HG02610 (cell line): ENCODE results near the gene MAD2L1BP.
A peak's percentile ranks its signal among the peaks of the same experiment; 100 is the strongest.
"Not testable (repeated sequence)": the region's sequence is repeated elsewhere in the genome, so short reads cannot be mapped to it uniquely, and the experiment has no call there.

Experiments used
- ATAC-seq: cut with Tn5 transposase; IDR thresholded peaks from one replicate; pipeline ENCODE4 v1.9.1; 2021; ENCODE audit warnings: mild to moderate bottlenecking, moderate library complexity; ENCODE audit not compliant: unreplicated experiment

MAD2L1BP gene

DNA sequence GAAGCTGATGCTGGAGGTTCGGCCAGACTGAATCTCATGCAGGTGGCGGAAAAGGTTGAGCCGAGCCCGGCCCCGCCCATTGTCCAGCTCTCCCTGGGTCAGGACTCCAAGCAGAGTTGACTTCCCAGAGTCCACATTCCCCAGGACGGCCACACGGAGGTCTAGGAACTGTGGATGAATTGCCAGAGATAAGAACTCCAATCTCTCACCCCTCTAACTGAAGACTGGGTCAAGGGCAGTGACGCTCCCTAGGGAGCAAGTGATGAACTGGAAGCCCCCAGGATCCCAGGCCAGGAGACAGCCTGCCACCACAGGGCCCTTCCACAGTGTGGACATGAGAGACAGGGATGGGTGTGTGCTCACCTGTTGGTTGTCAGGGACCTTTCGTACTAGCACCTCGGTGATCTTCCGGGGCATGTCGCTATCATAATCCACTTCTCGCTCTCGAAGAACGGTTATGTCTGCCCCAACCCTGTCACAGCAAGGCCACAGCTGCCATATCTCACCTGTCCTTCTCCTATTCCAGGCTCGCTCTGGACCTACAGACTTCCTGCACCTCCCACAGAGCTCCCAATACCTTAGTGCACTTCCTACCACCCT, 10.1 kb upstream of the MAD2L1BP start:
- no peak for ATAC-seq

DNA sequence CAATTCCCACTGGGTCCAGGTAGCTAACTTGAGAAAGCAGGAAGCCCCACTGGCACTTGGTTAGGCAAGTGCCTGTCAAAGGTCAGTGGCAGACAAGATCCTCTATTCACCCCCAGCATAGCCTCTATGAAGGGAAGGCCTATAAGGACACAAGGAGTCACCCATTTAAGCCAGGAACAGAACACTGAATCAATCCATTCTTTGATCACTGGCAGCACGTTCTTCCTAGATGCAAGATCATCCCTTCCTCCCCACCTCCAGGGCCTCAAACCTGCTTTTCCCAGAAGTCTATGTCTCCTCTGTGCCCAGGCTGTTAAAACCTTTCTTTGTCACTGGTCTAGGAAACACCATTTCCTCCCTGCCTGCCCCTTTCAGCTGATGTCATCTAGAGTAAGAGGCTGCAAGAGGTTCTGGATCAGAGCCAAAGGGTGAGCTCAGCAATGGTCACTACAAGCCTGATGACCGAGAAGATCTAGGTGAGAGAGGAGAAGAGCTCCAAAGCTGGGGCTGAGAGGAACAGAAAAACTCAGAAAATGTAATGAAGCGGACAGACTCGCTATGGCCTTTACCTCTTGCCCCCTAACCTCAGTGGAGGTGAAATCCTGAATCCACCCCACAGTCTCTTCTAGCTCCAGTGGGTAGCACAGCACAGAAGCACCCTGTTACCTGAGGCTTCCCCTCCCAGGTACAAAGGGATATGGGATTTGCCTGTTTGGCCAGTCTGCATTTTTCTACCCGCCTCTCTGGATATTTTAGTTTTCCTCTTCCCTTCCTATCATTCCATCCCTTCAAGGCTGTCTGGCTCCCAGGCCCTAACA, 8.4 kb upstream of the MAD2L1BP start:
- no peak for ATAC-seq

DNA sequence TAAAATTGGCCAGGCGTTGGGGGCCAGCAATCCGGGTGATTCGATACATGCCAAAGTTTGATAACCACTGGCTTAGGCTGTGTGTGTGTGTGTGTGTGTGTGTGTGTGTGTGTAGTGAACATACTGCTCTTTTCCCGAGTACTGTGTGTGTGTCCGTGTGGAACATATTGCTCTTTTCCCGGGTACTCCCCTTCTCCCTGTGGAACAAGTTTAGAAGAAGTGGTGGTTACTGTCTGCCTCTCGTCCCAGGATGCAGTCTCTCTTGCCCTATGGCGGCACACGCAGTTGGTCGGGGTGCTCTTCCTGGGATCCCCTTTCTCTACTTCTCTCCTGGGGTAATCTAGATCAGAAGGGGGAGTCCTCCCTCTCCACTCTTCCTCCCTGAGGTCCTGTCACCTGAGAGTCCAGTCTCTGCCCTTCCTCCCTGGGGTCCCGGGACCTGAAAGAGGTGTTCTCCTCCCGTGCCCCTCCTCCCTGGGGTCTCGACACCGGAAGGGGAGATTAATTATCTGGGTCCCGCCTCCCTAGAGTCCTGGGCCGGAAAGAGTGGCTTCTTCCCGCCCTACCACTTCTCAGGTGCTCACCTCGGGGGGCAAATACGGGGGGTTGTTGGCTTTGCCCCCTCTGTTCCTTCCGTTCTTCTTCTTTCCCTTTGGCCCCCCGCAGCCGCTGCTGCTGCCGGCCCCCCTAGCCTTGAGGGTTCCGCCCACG, 7.1 kb upstream of the MAD2L1BP start:
- no peak for ATAC-seq

DNA sequence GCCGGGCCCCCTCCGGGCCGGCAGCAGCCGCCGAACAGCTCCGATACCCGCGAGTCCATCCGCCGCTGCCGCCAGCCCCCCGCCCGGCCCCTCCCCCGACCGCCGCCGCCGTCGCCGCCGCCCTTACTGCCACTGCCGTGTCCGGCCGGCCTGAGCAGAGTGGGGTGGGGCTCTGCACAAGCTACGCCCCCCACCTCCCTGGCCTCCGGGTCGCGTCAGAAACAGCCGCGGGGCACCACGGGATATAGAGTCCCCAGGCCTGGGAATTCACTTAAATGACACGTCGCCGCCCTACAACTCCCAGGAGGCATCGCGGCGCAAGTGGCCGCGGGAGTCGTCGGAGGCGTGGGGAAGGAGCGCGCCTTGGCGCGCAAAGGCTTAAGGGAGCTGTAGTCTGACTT, 6.5 kb upstream of the MAD2L1BP start, which contains the start of gene GTPBP2:
TSS of gene GTPBP2 (minus strand) at position 161 of the 401 bp plus-strand sequence. CDS start at position 59, 102 bp downstream.
- peak; percentile 75 for ATAC-seq

DNA sequence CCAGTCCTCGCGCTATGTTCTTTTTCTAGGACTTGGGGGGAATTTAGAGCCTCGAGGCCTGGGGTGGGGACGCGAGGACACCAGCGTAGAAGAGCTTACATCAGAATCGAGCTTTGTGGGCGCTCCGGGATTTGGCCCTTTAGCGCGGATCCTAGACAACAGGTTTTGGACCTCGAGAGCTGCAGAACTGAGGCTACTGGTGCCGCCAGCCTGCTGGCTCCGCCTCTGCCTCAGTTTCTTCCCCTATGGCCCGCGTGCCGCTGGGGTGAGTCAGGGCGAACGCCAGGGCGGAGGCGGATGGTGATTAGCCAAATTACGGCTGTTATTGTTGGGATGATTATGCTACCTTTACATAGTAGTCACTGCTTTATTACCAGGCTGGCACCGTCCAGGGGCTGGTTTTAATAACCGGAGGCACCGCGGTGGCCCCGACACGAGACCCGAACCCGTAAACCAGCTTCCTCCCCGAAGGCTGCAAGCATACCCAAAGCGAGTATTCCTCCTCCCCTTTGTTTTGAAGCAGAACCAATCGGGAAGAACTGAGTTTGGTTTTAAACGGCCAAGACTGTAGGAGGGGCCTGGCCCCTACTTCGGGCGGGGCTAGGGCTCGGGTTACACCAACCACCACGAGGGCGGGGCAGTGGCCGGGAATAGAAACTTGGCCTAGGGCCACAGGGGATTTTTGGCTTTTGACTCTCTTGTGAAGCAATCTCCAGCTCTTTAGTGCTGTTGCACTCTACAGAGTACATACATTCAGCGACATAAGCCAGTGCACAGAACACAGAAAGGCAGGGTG, 5.9 kb upstream of the MAD2L1BP start:
- ATAC-seq, result peak; percentile 76

DNA sequence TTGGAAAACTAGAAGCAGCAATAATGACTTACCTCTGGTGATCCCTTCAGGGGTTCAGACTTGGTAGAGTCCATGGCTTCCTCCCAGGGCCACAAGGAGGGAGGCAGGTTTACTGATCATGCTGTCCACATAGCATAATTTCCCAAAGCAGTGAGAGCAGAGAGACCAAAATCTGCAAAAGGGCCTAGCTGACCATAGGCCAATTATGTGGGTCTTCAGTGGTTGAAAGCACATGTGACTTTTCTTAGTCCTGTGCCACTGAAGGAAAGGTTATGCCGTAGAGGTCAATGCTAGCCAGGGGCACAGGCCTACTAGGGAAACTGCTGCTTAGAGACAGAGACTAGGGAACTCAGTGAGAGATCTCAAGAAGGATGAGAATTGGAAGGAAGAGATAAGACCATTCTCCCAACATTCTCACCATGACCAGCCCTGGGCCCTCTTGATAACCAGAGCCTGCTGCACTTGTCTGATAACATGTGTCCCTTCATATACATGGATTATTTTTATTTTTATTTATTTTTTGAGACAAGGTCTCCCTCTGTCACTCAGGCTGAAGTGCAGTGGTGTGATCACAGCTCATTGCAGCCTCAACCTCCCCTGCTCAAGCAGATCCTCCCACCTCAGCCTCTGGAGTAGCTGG, 4.5 kb upstream of the MAD2L1BP start:
- no peak for ATAC-seq

DNA sequence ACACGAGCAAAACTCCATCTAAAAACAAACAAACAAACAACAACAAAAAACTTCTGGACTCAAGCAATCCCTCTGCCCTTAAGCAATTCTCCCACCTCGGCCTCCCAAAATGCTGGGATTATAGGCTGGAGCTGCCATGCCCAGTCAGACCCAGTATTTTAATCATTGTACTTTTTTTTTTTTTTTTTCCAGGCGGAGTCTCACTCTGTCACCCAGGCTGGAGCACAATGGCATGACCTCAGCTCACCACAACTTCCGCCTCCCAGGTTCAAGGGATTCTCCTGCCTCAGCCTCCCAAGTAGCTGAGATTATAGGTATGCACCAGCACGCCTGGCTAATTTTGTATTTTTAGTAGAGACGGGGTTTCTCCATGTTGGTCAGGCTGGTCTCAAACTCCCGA, 2.6 kb upstream of the MAD2L1BP start:
- ATAC-seq, result not testable (repeated sequence)

DNA sequence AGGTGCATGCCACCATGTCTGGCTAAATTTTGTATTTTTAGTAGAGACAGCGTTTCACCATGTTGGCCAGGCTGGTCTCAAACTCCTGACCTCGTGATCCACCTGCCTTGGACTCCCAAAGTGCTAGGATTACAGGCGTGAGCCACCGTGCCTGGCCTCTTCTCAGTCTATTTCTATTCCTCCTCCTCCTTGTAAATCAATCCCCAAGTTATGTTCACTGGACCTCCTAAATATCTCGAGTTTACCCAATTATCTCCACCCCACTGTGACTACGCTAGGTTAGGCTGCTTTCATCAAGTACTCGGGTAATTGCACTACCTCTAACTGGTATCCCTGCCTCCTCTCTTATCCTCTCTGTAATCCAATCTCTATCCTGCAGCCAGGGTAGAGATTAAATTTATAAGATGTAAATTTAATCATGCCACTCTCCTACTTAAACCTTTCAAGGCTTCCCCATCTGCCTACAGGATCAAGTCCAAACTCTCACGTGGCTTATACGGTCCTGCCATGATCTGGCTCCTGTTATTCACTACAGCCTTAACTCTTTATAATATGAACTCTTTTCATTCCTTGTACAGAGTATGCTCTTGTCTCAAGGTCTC, 837 bp upstream of the MAD2L1BP start:
- ATAC-seq, result no peak

DNA sequence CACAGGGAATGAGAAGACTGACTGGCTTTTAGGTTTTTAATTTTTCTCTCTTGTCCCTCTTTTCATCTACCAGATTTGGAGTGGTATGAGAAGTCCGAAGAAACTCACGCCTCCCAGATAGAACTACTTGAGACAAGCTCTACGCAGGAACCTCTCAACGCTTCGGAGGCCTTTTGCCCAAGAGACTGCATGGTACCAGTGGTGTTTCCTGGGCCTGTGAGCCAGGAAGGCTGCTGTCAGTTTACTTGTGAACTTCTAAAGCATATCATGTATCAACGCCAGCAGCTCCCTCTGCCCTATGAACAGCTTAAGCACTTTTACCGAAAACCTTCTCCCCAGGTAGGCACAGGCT, 644 bp downstream of the MAD2L1BP start:
- no peak for ATAC-seq

DNA sequence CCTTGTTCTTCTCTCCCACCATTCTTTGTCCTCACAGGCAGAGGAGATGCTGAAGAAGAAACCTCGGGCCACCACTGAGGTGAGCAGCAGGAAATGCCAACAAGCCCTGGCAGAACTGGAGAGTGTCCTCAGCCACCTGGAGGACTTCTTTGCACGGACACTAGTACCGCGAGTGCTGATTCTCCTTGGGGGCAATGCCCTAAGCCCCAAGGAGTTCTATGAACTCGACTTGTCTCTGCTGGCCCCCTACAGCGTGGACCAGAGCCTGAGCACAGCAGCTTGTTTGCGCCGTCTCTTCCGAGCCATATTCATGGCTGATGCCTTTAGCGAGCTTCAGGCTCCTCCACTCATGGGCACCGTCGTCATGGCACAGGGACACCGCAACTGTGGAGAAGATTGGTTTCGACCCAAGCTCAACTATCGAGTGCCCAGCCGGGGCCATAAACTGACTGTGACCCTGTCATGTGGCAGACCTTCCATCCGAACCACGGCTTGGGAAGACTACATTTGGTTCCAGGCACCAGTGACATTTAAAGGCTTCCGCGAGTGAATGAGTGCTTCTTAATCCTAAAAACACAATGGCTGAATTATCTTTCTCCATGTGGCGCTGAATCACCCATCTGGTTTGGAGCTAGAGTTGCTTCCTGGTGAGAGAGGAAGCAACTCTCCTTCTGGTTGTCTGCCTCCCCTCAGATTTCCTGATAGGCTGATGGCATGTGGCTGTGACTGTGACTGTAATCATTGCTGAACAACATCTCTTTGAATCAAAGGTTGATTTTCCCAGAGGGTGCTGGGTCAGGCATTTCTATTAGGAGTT, 4.6 kb downstream of the MAD2L1BP start:
- ATAC-seq, result no peak

DNA sequence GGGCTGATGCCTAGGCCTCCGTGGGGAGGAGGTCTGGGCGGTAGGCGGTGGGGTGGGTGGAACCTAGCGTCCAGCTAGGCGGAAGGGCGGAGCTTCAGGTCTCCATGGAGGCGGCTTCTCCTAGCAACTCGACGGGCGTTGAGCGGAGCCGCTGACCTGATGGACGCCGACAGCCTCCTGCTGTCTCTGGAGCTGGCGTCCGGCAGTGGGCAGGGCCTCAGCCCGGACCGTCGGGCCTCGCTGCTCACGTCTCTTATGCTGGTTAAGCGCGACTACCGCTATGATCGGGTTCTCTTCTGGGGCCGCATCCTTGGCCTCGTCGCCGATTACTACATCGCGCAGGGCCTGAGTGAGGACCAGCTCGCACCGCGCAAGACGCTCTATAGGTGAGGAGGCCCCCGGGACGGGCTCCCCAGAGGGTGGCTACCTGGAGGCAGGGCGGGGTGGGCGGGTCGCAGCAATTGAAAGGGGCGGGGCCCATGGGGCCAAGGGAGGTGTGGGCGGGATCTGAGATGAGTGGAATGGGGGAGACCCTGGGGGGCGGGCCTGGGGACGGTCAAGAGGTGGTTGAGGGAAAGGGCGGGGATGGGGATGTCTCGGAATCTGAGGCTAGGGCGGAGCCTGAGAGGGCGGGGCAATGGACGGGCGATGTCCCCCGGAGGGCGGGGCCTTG, 9.4 kb downstream of the MAD2L1BP start, which contains the start of gene RSPH9:
TSS of gene RSPH9 (plus strand) at position 97 of the 673 bp plus-strand sequence. CDS start at position 160, 63 bp downstream.
- peak; percentile 70 for ATAC-seq

DNA sequence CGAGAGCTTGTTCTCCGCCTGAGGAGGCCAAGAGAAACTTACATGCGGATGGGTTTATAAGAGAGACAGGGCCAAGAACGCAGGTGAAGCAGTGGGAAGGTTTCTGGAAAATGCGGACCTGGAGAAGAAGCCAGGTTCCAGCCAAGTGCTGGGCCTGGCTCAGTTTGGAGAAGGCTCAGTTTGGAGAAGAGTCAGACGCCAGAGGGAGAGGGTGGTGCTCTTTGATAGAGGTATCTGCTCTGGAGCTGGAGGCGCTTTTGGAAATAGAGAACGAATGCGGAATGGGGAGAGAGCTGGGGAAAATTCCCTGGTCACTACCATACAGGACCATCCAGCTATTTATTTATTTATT, 9.9 kb downstream of the MAD2L1BP start:
- peak; percentile 8 for ATAC-seq

DNA sequence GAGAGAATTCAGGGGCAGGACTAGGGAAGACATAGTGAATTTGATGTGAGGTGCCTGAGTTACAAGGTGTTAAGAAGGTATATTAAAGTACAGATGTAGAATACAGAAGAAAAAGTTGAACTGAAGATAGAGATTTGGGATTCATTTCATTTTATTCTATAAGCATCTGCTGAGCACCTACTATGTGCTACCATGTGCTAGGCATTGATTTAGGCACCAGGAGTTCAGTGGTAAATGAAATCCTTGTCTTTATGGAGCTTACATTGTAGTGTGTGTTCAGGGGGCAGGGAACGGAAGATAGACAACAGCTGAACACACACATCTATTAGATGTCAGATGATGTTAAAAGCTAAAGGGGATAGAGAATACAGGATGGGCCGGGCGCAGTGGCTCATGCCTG, 12.0 kb downstream of the MAD2L1BP start:
- no peak for ATAC-seq

DNA sequence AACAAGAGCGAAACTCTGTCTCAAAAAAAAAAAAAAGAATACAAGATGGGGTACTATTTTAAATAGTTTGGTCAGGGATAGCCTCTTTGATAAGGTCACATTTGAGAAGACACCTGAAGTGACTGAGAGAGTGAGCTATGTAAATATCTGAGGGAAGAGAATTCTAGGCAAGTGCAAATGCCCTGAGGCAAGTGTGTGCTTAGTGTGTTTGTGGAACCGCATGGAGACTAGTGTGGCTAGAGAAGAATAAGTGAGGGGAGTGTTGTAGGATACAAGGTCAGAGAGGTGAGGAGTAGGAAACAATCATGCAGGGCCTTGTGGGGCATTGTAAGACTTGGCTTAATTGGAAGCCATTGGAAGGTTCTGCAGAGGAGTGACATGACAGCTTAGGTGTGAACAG, 12.6 kb downstream of the MAD2L1BP start:
- no peak for ATAC-seq

DNA sequence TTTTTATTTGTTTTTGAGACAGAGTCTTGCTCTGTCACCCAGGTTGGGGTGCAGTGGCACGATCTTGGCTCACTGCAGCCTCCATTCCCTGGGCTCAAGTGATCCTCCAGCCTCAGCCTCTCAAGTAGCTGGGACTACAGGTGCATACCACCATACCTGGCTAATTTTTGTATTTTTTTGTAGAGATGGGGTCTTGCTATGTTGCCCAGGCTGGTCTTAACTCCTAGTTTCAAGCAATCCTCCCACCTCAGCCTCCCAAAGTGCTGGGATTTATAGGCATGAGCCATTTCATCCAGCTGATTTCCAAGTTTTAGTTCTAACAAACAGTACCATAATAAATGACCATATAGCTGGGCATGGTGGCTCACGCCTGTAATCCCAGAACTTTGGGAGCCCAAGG, 17.2 kb downstream of the MAD2L1BP start:
- not testable (repeated sequence) for ATAC-seq

DNA sequence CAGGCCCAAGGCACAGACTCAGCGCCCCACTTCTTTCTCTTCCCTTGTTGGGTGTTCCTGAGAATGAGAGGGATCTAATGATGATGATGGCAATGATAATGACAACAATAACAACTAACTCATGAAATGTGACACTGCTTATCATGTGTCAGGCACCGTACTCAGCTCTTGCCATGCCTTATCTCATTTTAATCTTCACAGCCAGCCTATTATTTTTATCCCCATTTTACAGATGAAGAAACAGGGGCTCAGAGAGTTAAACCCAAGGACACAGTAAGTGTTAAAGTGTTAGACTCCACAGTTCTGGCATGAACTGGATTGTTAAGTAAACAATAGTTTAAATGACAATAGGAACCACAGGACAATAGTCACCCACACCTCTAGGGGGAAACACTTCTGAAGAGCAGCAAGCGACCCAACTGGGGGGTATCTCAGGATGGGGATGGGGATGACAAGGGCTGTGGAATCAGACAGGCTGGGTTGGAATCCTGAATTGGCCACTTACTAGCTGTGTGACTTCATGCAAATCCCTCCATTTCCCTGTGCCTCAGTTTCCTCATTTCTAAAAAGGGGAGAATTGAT, 21.7 kb downstream of the MAD2L1BP start:
- no peak for ATAC-seq

DNA sequence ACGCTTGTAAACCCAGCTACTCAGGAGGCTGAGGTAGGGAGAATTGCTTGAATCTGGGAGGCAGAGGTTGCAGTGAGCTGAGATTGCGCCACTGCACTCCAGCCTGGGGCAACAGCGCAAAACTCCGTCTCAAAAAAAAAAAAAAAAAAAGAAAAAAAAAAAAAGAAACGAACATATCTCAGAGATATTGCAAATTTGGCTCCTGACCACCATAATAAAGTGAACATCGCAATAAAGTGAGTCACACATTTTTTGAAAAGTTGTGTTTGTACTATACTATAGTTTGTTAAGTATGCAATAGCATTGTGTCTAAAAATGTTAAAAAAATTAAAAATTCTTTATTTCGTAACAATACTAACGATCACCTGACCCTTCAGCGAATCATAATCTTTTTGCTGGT, 22.5 kb downstream of the MAD2L1BP start:
- no peak for ATAC-seq

DNA sequence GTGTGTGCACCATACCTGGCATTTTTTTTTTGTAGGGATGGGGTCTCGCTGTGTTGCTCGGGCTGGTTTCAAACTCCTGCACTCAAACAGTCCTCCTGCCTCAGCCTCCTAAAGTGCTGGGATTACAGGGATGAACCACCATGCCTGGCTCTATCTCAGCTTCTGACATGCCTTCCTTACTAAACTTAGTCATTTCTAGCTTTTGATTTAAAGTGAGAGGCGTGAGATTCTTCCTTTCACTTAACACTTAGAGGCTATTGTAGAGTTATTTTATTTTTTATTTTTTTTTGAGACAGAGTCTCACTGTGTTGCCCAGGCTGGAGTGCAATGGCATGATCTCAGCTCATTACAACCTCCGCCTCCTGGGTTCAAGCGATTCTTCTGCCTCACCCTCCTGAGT, 27.3 kb downstream of the MAD2L1BP start:
- not testable (repeated sequence) for ATAC-seq
